Panc1 (cell line): ENCODE measurements around the gene NOP10. TPM values are rescaled to one million over a fixed set of nuclear protein-coding genes. Genes with fewer than 3 reads are reported as not detected.
A peak's percentile ranks its signal among the peaks of the same experiment; 100 is the strongest.

ENCODE experiments used
- ATAC-seq: fragments of 200-7000 bp; cut with Tn5 transposase; 2 replicates; pipeline ENCODE4 v1.9.1; 2020; ENCODE audit warnings: mild to moderate bottlenecking, moderate library complexity
- BruUV-seq: library from RNA; stranded (reverse); fragments of 400-500 nt; replicated peaks from 2 replicates; lab custom pipeline; 2021; lab: Mats Ljungman, UMichigan
- CTCF ChIA-PET: fragments of 300-600 bp; sonication (Branson Sonifier 250); formaldehyde crosslinking; loops from one replicate; lab custom pipeline; 2022; ENCODE audit warnings: antibody characterized with exemption; lab: Charles Lee
- POLR2A ChIA-PET: fragments of 300-600 bp; sonication (Branson Sonifier 250); formaldehyde crosslinking; loops from one replicate; lab custom pipeline; 2022; ENCODE audit warnings: antibody characterized with exemption; lab: Charles Lee
- DNase-seq: peaks from one replicate; pipeline ENCODE4 v3.0.0-alpha.2; 2010; ENCODE audit warnings: low read depth, low spot score
- H3K27ac ChIP-seq: 2 replicates; pipeline ENCODE4 v1.5.1; 2011; ENCODE audit warnings: mild to moderate bottlenecking, low read length, inconsistent platforms
- H3K27me3 ChIP-seq: fragments of 200-500 bp; sonication (Bioruptor generic); 2 replicates; pipeline ENCODE4 v1.6.0; 2014; ENCODE audit warnings: low read length, inconsistent platforms; ENCODE audit not compliant: control insufficient read depth, insufficient read depth
- H3K36me3 ChIP-seq: fragments of 200-500 bp; sonication (Bioruptor generic); 2 replicates; pipeline ENCODE4 v1.5.1; 2014; ENCODE audit warnings: inconsistent platforms, mild to moderate bottlenecking, low read length, moderate library complexity; ENCODE audit not compliant: control insufficient read depth, insufficient read depth
- H3K4me1 ChIP-seq: 2 replicates; pipeline ENCODE4 v1.5.1; 2011; ENCODE audit warnings: inconsistent platforms, mild to moderate bottlenecking, low read length, moderate library complexity; ENCODE audit not compliant: control insufficient read depth, insufficient read depth
- H3K4me3 ChIP-seq, 2 experiments: 2 replicates each; pipeline ENCODE4 v1.5.1; 2011 to 2012; ENCODE audit warnings: low read depth in 2 of 2, low read length in 2 of 2, mild to moderate bottlenecking in 2 of 2, inconsistent platforms in 1 of 2, moderate library complexity in 1 of 2
- H3K9me3 ChIP-seq: fragments of 200-500 bp; sonication (Bioruptor generic); 2 replicates; pipeline ENCODE4 v1.5.1; 2014; ENCODE audit warnings: low read depth, mild to moderate bottlenecking, inconsistent platforms, low read length, moderate library complexity; ENCODE audit not compliant: control insufficient read depth, insufficient read depth
- CTCF ChIP-seq: fragments of 450-650 bp; IDR thresholded peaks from 2 replicates; pipeline ENCODE4 v1.5.1; 2017; ENCODE audit warnings: mild to moderate bottlenecking
- POLR2AphosphoS5 ChIP-seq: IDR thresholded peaks from 2 replicates; pipeline ENCODE4 v1.6.1; 2012; ENCODE audit warnings: mild to moderate bottlenecking, low read depth, low read length, moderate library complexity
- REST ChIP-seq, 2 experiments: IDR thresholded peaks; 2 replicates each; pipeline ENCODE4 v1.6.1; 2011 to 2012; ENCODE audit warnings: low read depth in 2 of 2, control low read depth in 1 of 2, low read length in 1 of 2, mild to moderate bottlenecking in 1 of 2, moderate library complexity in 1 of 2; ENCODE audit not compliant: insufficient read depth in 1 of 2
- SIN3A ChIP-seq: IDR thresholded peaks from 2 replicates; pipeline ENCODE4 v1.6.1; 2012; ENCODE audit warnings: low read depth, mild to moderate bottlenecking, low read length, moderate library complexity, borderline replicate concordance; ENCODE audit not compliant: insufficient read depth
- TCF7L2 ChIP-seq: IDR thresholded peaks from 2 replicates; pipeline ENCODE4 v1.6.1; 2011; ENCODE audit warnings: mild to moderate bottlenecking, low read depth, low read length, inconsistent platforms
- in situ Hi-C: cut with HindIII; loops from 2 replicates; pipeline ENCODE4 v1.10.0; 2016; ENCODE audit warnings: low sequenced_read_pairs, low pct_unique_long_range_greater_than_20kb
- intact Hi-C: fragments of 100-400 bp; cut with micrococcal nuclease; formaldehyde crosslinking; loops from one replicate; pipeline ENCODE4 v1.10.0; 2022; ENCODE audit not compliant: unreplicated experiment
- total RNA-seq: library from RNA; stranded (reverse); gene quantifications from one replicate; pipeline ENCODE4 v1.2.1, GENCODE V29; 2021; ENCODE audit not compliant: unreplicated experiment

The NOP10 gene
- total RNA-seq, 1 experiment from 2014 or later = 306 TPM

DNA sequence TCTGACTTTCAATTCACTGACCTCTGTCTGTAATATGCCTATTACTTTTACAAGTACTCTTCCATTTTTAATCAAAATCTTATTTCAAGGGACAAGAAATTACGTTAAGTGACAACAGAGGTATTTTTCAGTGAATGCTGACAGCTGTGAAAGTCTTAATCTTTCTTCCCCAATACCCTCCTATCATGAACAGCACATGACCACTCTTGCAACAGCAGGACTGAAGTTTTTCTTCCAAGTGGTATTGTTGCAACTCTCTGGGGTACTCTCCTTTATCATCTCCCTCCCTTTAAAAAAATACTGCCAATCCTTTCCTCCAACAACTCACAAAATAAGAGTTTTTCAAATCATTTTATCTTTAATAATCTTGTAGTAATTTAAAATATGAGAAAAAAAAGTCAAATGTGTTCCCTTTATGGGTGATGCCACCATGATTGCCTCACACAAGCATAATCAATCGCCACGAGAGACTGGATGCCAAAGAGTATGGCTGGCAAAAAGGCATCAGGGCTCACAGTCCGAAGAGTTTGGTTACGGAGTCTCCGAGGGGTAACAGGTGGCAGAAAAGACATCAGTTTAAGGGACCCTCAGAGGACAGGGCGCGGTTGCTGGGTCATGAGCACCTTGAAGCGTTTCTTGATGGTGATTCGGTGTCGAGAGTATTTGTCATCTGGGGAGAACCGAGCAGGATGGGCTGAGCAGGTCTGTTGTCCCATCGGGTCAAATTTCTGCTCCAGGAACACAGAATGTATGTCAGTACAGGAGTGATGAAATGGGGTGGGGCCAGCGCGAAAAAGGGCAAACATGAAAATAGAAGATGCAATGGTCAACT is 1.3 kb downstream of the NOP10 start:
- POLR2A ChIA-PET = no interaction called here
- Histone ChIP-seq H3K4me3 (peak overlapping the region; percentile 81 to 82), H3K36me3 (peaks cover 10% of the 10 kb centered on the region), H3K9me3 (no peaks in the 10 kb centered on the region), H3K27ac (peak overlapping the region; percentile 96), H3K27me3 (no peaks in the 10 kb centered on the region), H3K4me1 (peaks cover 27% of the 10 kb centered on the region)
- BruUV-seq = TSS peak; percentile 94
- intact Hi-C loops = no loop called here
- in situ Hi-C loops = no loop called here
- TF ChIP-seq REST (IDR thresholded peaks at IDR 0.05; ENCODE audit: insufficient read depth in 1 of 2, low read depth in 2 of 2, low read length in 1 of 2) (no peak), CTCF (no peak), POLR2AphosphoS5 (no peak), TCF7L2 (no peak), SIN3A (no peak)
- ATAC-seq = no peak
- CTCF ChIA-PET = no interaction called here
- no peak for DNase-seq

DNA sequence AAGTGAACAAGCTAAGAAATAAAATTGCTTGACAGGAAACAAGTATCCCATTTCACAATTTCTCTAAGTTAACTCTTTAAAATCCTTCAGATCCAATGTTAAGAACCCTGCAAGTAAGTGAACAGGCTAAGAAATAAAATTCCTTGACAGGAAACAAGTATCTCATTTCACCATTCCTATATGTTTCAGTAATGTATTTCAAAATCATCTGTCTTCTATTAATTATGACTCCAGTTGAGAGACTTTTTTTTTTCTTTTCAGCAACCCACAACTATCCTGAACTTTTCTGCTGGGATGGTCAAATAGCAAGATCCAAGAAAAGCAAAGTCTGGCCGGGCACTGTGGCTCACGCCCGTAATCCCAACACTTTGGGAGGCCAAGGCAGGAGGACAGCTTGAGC is 3.0 kb downstream of the NOP10 start:
- Histone ChIP-seq H3K27me3 (no peaks in the 10 kb centered on the region), H3K4me1 (peaks cover 43% of the 10 kb centered on the region), H3K4me3 (no peak overlapping the region), H3K9me3 (no peaks in the 10 kb centered on the region), H3K36me3 (peaks cover 10% of the 10 kb centered on the region), H3K27ac (peak overlapping the region; percentile 88)
- DNase-seq (no peak), ATAC-seq (no peak)
- ChIA-PET POLR2A (interaction anchor here (0.6 kb wide), 1 partner anchor 12 kb away, joined by 3 read pairs; no protein-coding TSS in a partner anchor), CTCF (no interaction called here)
- no peak for TF ChIP-seq REST (IDR thresholded peaks at IDR 0.05; ENCODE audit: insufficient read depth in 1 of 2, low read depth in 2 of 2, low read length in 1 of 2)
- no peak for TF ChIP-seq SIN3A
- TF ChIP-seq POLR2AphosphoS5 = no peak
- no peak for TF ChIP-seq CTCF
- TF ChIP-seq TCF7L2 = no peak
- no TSS peak for BruUV-seq
- in situ Hi-C loops = no loop called here
- intact Hi-C loops = no loop called here
